MM.1S (cell line): ENCODE results near the gene ZNF74.

Source experiments
- EZH2 ChIP-seq: fragments of 300-600 bp; sonication (generic); optimal IDR thresholded peaks from 2 replicates; pipeline ENCODE3; 2017; ENCODE audit warnings: low read depth, mild to moderate bottlenecking, antibody characterized with exemption, low read length, mixed read lengths
- EZH2phosphoT487 ChIP-seq: fragments of 300-600 bp; sonication (generic); IDR thresholded peaks from 2 replicates; pipeline ENCODE4 v1.6.1; 2018; ENCODE audit warnings: antibody characterized with exemption, low read length
- TF ChIP-seq, protein P1 (sequence below): fragments of 300-600 bp; sonication (generic); IDR thresholded peaks from 2 replicates; pipeline ENCODE4 v1.5.1; 2016; ENCODE audit warnings: antibody characterized with exemption, low read length, mixed read lengths

DNA sequence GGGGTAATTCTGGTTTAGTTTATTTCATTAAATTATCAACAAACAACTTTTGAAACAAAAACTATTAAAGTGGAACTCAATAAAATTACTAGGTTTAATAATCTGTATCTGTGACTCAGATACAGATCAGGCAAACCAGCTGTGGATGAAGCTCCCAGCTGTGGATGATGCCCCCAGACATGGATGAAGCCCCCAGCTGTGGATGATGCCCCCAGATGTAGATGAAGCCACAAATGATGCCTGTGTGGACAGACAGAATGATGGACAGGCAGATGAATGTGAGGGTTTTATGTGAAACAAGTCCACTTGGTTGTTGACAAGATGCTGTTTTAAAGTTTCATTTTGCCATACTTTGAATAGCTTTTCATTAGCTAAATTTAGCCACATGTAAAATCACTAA lies 5.8 kb upstream of the ZNF74 start:
- TF ChIP-seq, protein P1, sequence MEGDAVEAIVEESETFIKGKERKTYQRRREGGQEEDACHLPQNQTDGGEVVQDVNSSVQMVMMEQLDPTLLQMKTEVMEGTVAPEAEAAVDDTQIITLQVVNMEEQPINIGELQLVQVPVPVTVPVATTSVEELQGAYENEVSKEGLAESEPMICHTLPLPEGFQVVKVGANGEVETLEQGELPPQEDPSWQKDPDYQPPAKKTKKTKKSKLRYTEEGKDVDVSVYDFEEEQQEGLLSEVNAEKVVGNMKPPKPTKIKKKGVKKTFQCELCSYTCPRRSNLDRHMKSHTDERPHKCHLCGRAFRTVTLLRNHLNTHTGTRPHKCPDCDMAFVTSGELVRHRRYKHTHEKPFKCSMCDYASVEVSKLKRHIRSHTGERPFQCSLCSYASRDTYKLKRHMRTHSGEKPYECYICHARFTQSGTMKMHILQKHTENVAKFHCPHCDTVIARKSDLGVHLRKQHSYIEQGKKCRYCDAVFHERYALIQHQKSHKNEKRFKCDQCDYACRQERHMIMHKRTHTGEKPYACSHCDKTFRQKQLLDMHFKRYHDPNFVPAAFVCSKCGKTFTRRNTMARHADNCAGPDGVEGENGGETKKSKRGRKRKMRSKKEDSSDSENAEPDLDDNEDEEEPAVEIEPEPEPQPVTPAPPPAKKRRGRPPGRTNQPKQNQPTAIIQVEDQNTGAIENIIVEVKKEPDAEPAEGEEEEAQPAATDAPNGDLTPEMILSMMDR = no peak
- no peak for TF ChIP-seq EZH2
- no peak for TF ChIP-seq EZH2phosphoT487
